H9 (cell line): ENCODE measurements around the gene DENND1C. TPM values are rescaled to one million over a fixed set of nuclear protein-coding genes. Genes with fewer than 3 reads are reported as not detected.

ENCODE experiments used
- DNase-seq: peaks from one replicate; pipeline ENCODE4 v3.0.0-alpha.2; 2017
- H2AFZ ChIP-seq: one replicate; pipeline ENCODE4 v1.6.1; 2013; ENCODE audit warnings: mild to moderate bottlenecking, low read length, control low read depth, moderate library complexity
- H2AK5ac ChIP-seq: 2 replicates; pipeline ENCODE4 v1.6.1; 2013; ENCODE audit warnings: low read length, control low read depth, mixed read lengths; ENCODE audit not compliant: insufficient read length
- H2BK120ac ChIP-seq: one replicate; pipeline ENCODE4 v1.6.1; 2013; ENCODE audit warnings: low read depth, mild to moderate bottlenecking, low read length, control low read depth, inconsistent platforms; ENCODE audit not compliant: poor library complexity, severe bottlenecking
- H2BK12ac ChIP-seq: 2 replicates; pipeline ENCODE4 v1.6.1; 2013; ENCODE audit warnings: low read length, control low read depth, mixed read lengths, low read depth; ENCODE audit not compliant: insufficient read length
- H2BK15ac ChIP-seq: 2 replicates; pipeline ENCODE4 v1.6.1; 2013; ENCODE audit warnings: low read depth, low read length, control low read depth
- H2BK20ac ChIP-seq: one replicate; pipeline ENCODE4 v1.6.1; 2013; ENCODE audit warnings: low read depth, mild to moderate bottlenecking, low read length, control low read depth, inconsistent platforms; ENCODE audit not compliant: poor library complexity, severe bottlenecking
- H2BK5ac ChIP-seq: 2 replicates; pipeline ENCODE4 v1.6.1; 2013; ENCODE audit warnings: low read length, control low read depth, mixed read lengths; ENCODE audit not compliant: insufficient read length
- H3K14ac ChIP-seq: 2 replicates; pipeline ENCODE4 v1.6.1; 2013; ENCODE audit warnings: low read length, control low read depth; ENCODE audit not compliant: insufficient read depth
- H3K18ac ChIP-seq: 2 replicates; pipeline ENCODE4 v1.6.1; 2013; ENCODE audit warnings: low read depth, mild to moderate bottlenecking, mixed read lengths, low read length, control low read depth; ENCODE audit not compliant: insufficient read length
- H3K23ac ChIP-seq: 2 replicates; pipeline ENCODE4 v1.6.1; 2013; ENCODE audit warnings: low read length, control low read depth, mixed read lengths, low read depth; ENCODE audit not compliant: insufficient read length
- H3K23me2 ChIP-seq: 2 replicates; pipeline ENCODE4 v1.6.1; 2013; ENCODE audit warnings: low read depth, mild to moderate bottlenecking, mixed read lengths, low read length, control low read depth; ENCODE audit not compliant: insufficient read length, poor library complexity, severe bottlenecking
- H3K27ac ChIP-seq: 2 replicates; pipeline ENCODE4 v1.5.1; 2013; ENCODE audit warnings: low read length, control low read depth, mixed read lengths, low read depth; ENCODE audit not compliant: insufficient read length
- H3K27me3 ChIP-seq: 2 replicates; pipeline ENCODE4 v1.6.1; 2013; ENCODE audit warnings: low read length, control low read depth, inconsistent platforms; ENCODE audit not compliant: insufficient read depth
- H3K4ac ChIP-seq: 2 replicates; pipeline ENCODE4 v1.6.1; 2013; ENCODE audit warnings: low read depth, mild to moderate bottlenecking, control low read depth, inconsistent platforms, low read length, moderate library complexity
- H3K4me1 ChIP-seq: 2 replicates; pipeline ENCODE4 v1.6.1; 2013; ENCODE audit warnings: low read length, control low read depth, inconsistent platforms; ENCODE audit not compliant: insufficient read depth
- H3K4me2 ChIP-seq: 2 replicates; pipeline ENCODE4 v1.6.1; 2013; ENCODE audit warnings: low read length, control low read depth, mixed read lengths; ENCODE audit not compliant: insufficient read length, insufficient read depth
- H3K56ac ChIP-seq: 2 replicates; pipeline ENCODE4 v1.6.1; 2013; ENCODE audit warnings: low read depth, mild to moderate bottlenecking, mixed read lengths, low read length, control low read depth; ENCODE audit not compliant: insufficient read length
- H3K79me1 ChIP-seq: 2 replicates; pipeline ENCODE4 v1.6.1; 2013; ENCODE audit warnings: low read depth, mild to moderate bottlenecking, moderate library complexity, low read length, control low read depth, inconsistent platforms; ENCODE audit not compliant: insufficient read depth, poor library complexity, severe bottlenecking
- H3K79me2 ChIP-seq: 2 replicates; pipeline ENCODE4 v1.6.1; 2013; ENCODE audit warnings: low read length, control low read depth, inconsistent platforms; ENCODE audit not compliant: insufficient read depth
- H3K9ac ChIP-seq: 2 replicates; pipeline ENCODE4 v1.6.1; 2013; ENCODE audit warnings: low read length, control low read depth, mixed read lengths; ENCODE audit not compliant: insufficient read length; ENCODE audit errors: extremely low read depth
- H3K9me3 ChIP-seq: one replicate; pipeline ENCODE4 v1.6.1; 2013; ENCODE audit warnings: low read depth, low read length, inconsistent platforms; ENCODE audit not compliant: control insufficient read depth
- H3T11ph ChIP-seq: one replicate; pipeline ENCODE4 v1.6.1; 2013; ENCODE audit warnings: mild to moderate bottlenecking, low read length, control low read depth, inconsistent platforms
- H4K20me1 ChIP-seq: one replicate; pipeline ENCODE4 v1.6.1; 2013; ENCODE audit not compliant: control insufficient read depth, insufficient read length, insufficient read depth
- H4K5ac ChIP-seq: 2 replicates; pipeline ENCODE4 v1.6.1; 2013; ENCODE audit warnings: low read depth, mild to moderate bottlenecking, mixed read lengths, low read length, control low read depth; ENCODE audit not compliant: insufficient read length
- H4K8ac ChIP-seq: replicated peaks from 2 replicates; pipeline ENCODE4 v1.6.1; 2013; ENCODE audit warnings: low read length, control low read depth, mixed read lengths, low read depth; ENCODE audit not compliant: insufficient read length
- H4K91ac ChIP-seq: 2 replicates; pipeline ENCODE4 v1.6.1; 2013; ENCODE audit warnings: low read depth, mild to moderate bottlenecking, moderate library complexity, mixed read lengths, low read length, control low read depth; ENCODE audit not compliant: insufficient read length
- H3K27ac Mint-ChIP-seq, 3 experiments: 2 replicates in 2 of 3; 3 replicates in 1 of 3; pipeline ENCODE4 v1.8.0; 2020 to 2021; ENCODE audit warnings: mixed read lengths in 3 of 3, mild to moderate bottlenecking in 1 of 3, moderate library complexity in 1 of 3
- H3K27me3 Mint-ChIP-seq: 2 replicates; pipeline ENCODE4 v1.8.0; 2021; ENCODE audit warnings: low read depth, mild to moderate bottlenecking, moderate library complexity, mixed read lengths
- H3K36me3 Mint-ChIP-seq, 3 experiments: 2 replicates in 2 of 3; 3 replicates in 1 of 3; pipeline ENCODE4 v1.8.0; 2020 to 2021; ENCODE audit warnings: low read depth in 3 of 3, mixed read lengths in 3 of 3; ENCODE audit not compliant: insufficient read depth in 1 of 3
- H3K4me1 Mint-ChIP-seq, 2 experiments: 2 replicates each; pipeline ENCODE4 v1.8.0; 2020; ENCODE audit warnings: mixed read lengths in 2 of 2
- H3K4me3 Mint-ChIP-seq, 2 experiments: 2 replicates in 1 of 2; 3 replicates in 1 of 2; pipeline ENCODE4 v1.8.0; 2020 to 2021; ENCODE audit warnings: mild to moderate bottlenecking in 2 of 2, mixed read lengths in 2 of 2, moderate library complexity in 1 of 2
- H3K9me3 Mint-ChIP-seq, 2 experiments: 2 replicates in 1 of 2; 3 replicates in 1 of 2; pipeline ENCODE4 v1.8.0; 2020; ENCODE audit warnings: mild to moderate bottlenecking in 2 of 2, mixed read lengths in 2 of 2, moderate library complexity in 1 of 2
- WGBS: extraction: QIAGEN DNeasy Blood & Tissue Kit; methylation state at CpG from one replicate; pipeline ENCODE4 v1.1.7; 2013; ENCODE audit warnings: missing lambda C conversion rate, low lambda C conversion rate, mixed read lengths; ENCODE audit not compliant: insufficient read length; ENCODE audit errors: extremely low coverage; 5-methylcytosine and 5-hydroxymethylcytosine counted together
- total RNA-seq: library from RNA; stranded (reverse); gene quantifications from 2 replicates; pipeline ENCODE4 v1.2.1, GENCODE V29; 2021
- TF ChIP-seq, protein P1 (sequence below): fragments of 200-600 bp; sonication (generic); conservative IDR thresholded peaks from 3 replicates; pipeline ENCODE4 v1.8.0; 2021; ENCODE audit warnings: antibody characterized with exemption, mild to moderate bottlenecking

DENND1C gene
- total RNA-seq, 1 experiment from 2014 or later = 2.4 TPM

DNA sequence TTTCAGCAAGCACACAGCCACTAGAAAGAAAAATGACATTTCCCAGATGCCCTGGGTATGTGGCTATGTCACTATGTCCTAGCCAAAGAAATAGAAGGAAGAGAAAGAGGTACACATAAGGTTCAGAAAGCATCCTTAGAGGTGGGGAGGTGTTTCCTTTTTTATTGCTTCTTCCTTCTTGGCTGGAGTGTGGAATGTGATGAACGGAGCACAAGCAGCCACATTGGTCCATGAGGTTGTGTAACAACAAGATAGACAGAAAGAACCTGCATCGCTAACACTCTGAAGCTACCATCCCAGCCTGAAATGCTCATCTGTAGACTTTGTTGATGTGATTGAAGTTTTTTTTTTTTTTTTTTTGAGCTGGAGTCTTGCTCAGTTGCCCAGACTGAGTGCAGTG lies 28.7 kb downstream of the DENND1C start:
- Histone ChIP-seq H3K23ac (no peak overlapping the region), H4K8ac (no peak overlapping the region), H3K27ac (no peak overlapping the region), H2BK20ac (no peak overlapping the region), H2BK5ac (no peak overlapping the region), H3K56ac (no peak overlapping the region), H3K14ac (no peak overlapping the region), H3K4ac (no peak overlapping the region), H3K23me2 (no peaks in the 10 kb centered on the region), H3K79me1 (no peaks in the 10 kb centered on the region), H4K5ac (no peak overlapping the region), H2BK120ac (no peak overlapping the region), H3K4me1 (no peaks in the 10 kb centered on the region), H4K91ac (no peak overlapping the region), H3T11ph (no peak overlapping the region), H2BK12ac (no peak overlapping the region), H2AFZ (no peak overlapping the region), H2BK15ac (no peak overlapping the region), H3K18ac (no peak overlapping the region), H3K4me2 (no peak overlapping the region), H3K9me3 (peaks cover 8% of the 10 kb centered on the region), H2AK5ac (no peak overlapping the region), H4K20me1 (no peaks in the 10 kb centered on the region), H3K9ac (no peak overlapping the region), H3K27me3 (no peaks in the 10 kb centered on the region), H3K79me2 (no peaks in the 10 kb centered on the region)
- peaks cover 31 to 53% (median 48%) of the 10 kb centered on the region in 3 experiments for H3K36me3 Mint-ChIP-seq
- H3K27me3 Mint-ChIP-seq = no peaks in the 10 kb centered on the region
- no peak for DNase-seq
- no peak overlapping the region for H3K27ac Mint-ChIP-seq
- H3K4me3 Mint-ChIP-seq = no peak overlapping the region
- TF ChIP-seq, protein P1, sequence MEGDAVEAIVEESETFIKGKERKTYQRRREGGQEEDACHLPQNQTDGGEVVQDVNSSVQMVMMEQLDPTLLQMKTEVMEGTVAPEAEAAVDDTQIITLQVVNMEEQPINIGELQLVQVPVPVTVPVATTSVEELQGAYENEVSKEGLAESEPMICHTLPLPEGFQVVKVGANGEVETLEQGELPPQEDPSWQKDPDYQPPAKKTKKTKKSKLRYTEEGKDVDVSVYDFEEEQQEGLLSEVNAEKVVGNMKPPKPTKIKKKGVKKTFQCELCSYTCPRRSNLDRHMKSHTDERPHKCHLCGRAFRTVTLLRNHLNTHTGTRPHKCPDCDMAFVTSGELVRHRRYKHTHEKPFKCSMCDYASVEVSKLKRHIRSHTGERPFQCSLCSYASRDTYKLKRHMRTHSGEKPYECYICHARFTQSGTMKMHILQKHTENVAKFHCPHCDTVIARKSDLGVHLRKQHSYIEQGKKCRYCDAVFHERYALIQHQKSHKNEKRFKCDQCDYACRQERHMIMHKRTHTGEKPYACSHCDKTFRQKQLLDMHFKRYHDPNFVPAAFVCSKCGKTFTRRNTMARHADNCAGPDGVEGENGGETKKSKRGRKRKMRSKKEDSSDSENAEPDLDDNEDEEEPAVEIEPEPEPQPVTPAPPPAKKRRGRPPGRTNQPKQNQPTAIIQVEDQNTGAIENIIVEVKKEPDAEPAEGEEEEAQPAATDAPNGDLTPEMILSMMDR = no peak
- no peaks in the 10 kb centered on the region; a peak in 1 of 4 replicates for H3K4me1 Mint-ChIP-seq
- H3K9me3 Mint-ChIP-seq = peaks cover 6 to 7% of the 10 kb centered on the region in 2 experiments; a peak in 4 of 5 replicates
- no CpG with 5 or more reads among the region's 2 CpGs for WGBS
